Neural progenitor cell (in vitro differentiated cells): ENCODE results near the gene MT1A. TPM values are rescaled to one million over a fixed set of nuclear protein-coding genes. Genes with fewer than 3 reads are reported as not detected.
A peak's percentile ranks its signal among the peaks of the same experiment; 100 is the strongest.

Experiments used
- DNase-seq: peaks from one replicate; pipeline ENCODE4 v3.0.0-alpha.2; 2016; ENCODE audit warnings: low spot score
- H2AFZ ChIP-seq: fragments of 200-600 bp; sonication (generic); replicated peaks from 2 replicates; pipeline ENCODE4 v1.6.1; 2016; ENCODE audit warnings: antibody characterized with exemption
- H3F3A ChIP-seq: fragments of 200-600 bp; sonication (generic); 2 replicates; pipeline ENCODE4 v1.6.1; 2016; ENCODE audit warnings: antibody characterized with exemption, low read depth
- H3K27ac ChIP-seq: fragments of 200-600 bp; sonication (generic); 2 replicates; pipeline ENCODE4 v1.5.1; 2016; ENCODE audit warnings: mild to moderate bottlenecking
- H3K27me3 ChIP-seq: fragments of 200-600 bp; sonication (generic); 2 replicates; pipeline ENCODE4 v1.6.1; 2016; ENCODE audit warnings: mild to moderate bottlenecking, moderate library complexity
- H3K36me3 ChIP-seq: fragments of 200-600 bp; sonication (generic); 2 replicates; pipeline ENCODE4 v1.5.1; 2016
- H3K4me1 ChIP-seq: fragments of 200-600 bp; sonication (generic); 2 replicates; pipeline ENCODE4 v1.6.1; 2016; ENCODE audit warnings: mixed run types
- H3K4me2 ChIP-seq: fragments of 200-600 bp; sonication (generic); 2 replicates; pipeline ENCODE4 v1.6.1; 2016
- H3K4me3 ChIP-seq: fragments of 200-600 bp; sonication (generic); 2 replicates; pipeline ENCODE4 v1.5.1; 2016
- H3K79me2 ChIP-seq: fragments of 200-600 bp; sonication (generic); 2 replicates; pipeline ENCODE4 v1.6.1; 2016; ENCODE audit warnings: low read depth
- H3K9ac ChIP-seq: fragments of 200-600 bp; sonication (generic); 2 replicates; pipeline ENCODE4 v1.6.1; 2016
- H3K9me3 ChIP-seq: fragments of 200-600 bp; sonication (generic); 2 replicates; pipeline ENCODE4 v1.5.1; 2016; ENCODE audit warnings: low read depth
- H4K20me1 ChIP-seq: fragments of 200-600 bp; sonication (generic); 2 replicates; pipeline ENCODE4 v1.6.1; 2016; ENCODE audit warnings: low read depth
- H3K27ac Mint-ChIP-seq: 3 replicates; pipeline ENCODE4 v1.8.0; 2021; ENCODE audit warnings: mixed read lengths
- H3K27me3 Mint-ChIP-seq: 2 replicates; pipeline ENCODE4 v1.8.0; 2022; ENCODE audit warnings: low read depth, mild to moderate bottlenecking, inconsistent platforms, moderate library complexity, mixed read lengths; ENCODE audit not compliant: insufficient read depth
- H3K36me3 Mint-ChIP-seq: 3 replicates; pipeline ENCODE4 v1.8.0; 2021; ENCODE audit warnings: mixed read lengths
- H3K4me1 Mint-ChIP-seq: 3 replicates; pipeline ENCODE4 v1.8.0; 2021; ENCODE audit warnings: mixed read lengths
- H3K4me3 Mint-ChIP-seq: 3 replicates; pipeline ENCODE4 v1.8.0; 2021; ENCODE audit warnings: mild to moderate bottlenecking, moderate library complexity, mixed read lengths
- H3K9me3 Mint-ChIP-seq: 3 replicates; pipeline ENCODE4 v1.8.0; 2020; ENCODE audit warnings: mixed read lengths
- CTCF ChIP-seq: fragments of 200-600 bp; sonication (generic); IDR thresholded peaks from 2 replicates; pipeline ENCODE4 v1.5.1; 2017; ENCODE audit warnings: antibody characterized with exemption, mild to moderate bottlenecking
- EZH2 ChIP-seq: fragments of 200-600 bp; sonication (generic); IDR thresholded peaks from 2 replicates; pipeline ENCODE4 v1.6.1; 2017; ENCODE audit warnings: antibody characterized with exemption, mild to moderate bottlenecking, moderate library complexity
- EZH2phosphoT487 ChIP-seq: fragments of 200-600 bp; sonication (generic); IDR thresholded peaks from 2 replicates; pipeline ENCODE4 v1.6.1; 2017; ENCODE audit warnings: antibody characterized with exemption
- total RNA-seq: library from RNA; depleted of rRNA; stranded (reverse); fragments of >200 nt; gene quantifications from 2 replicates; pipeline ENCODE4 v1.2.3, GENCODE V29; 2015; ENCODE audit warnings: low replicate concordance

MT1A gene
- total RNA-seq, 1 donor from 2014 or later: not detected

GRCh38 chr16:56600398-56600999 lies 38.0 kb upstream of the MT1A start:
- Mint-ChIP-seq H3K36me3 (no peaks in the 10 kb centered on the region), H3K27ac (no peak overlapping the region), H3K4me1 (peaks cover 3% of the 10 kb centered on the region), H3K9me3 (no peaks in the 10 kb centered on the region), H3K4me3 (no peak overlapping the region), H3K27me3 (peaks cover 4% of the 10 kb centered on the region)
- TF ChIP-seq EZH2: no peak
- no peak for TF ChIP-seq EZH2phosphoT487
- TF ChIP-seq CTCF: peak; percentile 76
- no peaks in the 10 kb centered on the region for H3K4me1 ChIP-seq
- H2AFZ ChIP-seq: no peak overlapping the region
- DNase-seq: peak; percentile 61
- peaks cover 3% of the 10 kb centered on the region for H4K20me1 ChIP-seq
- H3K27me3 ChIP-seq: peaks cover 59% of the 10 kb centered on the region
- H3K4me2 ChIP-seq: no peak overlapping the region
- H3K36me3 ChIP-seq: no peaks in the 10 kb centered on the region
- peaks cover 4% of the 10 kb centered on the region for H3F3A ChIP-seq
- H3K79me2 ChIP-seq: no peaks in the 10 kb centered on the region
- no peak overlapping the region for H3K4me3 ChIP-seq
- H3K9ac ChIP-seq: no peak overlapping the region
- H3K27ac ChIP-seq: no peak overlapping the region
- H3K9me3 ChIP-seq: no peaks in the 10 kb centered on the region

DNA sequence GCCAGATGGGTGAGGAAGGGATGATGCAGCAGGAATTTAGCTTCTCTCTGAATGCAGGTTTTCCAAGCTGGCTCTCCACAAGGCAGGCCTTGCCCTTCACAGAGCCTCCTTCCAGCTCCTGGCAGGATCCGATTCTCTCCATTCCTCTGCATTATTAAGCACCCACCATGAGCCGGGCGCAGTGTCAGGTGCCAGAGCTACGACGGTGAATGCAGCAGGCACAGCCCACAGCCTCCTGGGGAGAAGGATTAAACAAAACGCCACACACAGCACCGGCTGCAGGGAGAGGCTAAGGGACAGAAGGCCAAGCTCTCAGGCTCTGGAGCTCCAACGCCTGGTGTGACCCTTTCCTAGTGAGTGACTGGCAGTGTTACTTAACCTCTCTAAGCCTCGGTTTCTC lies 37.1 kb upstream of the MT1A start:
- H2AFZ ChIP-seq: no peak overlapping the region
- H3K9ac ChIP-seq: no peak overlapping the region
- no peak for TF ChIP-seq EZH2phosphoT487
- no peak overlapping the region for H3K4me3 ChIP-seq
- H3K4me1 ChIP-seq: no peaks in the 10 kb centered on the region
- H3K27me3 ChIP-seq: peaks cover 59% of the 10 kb centered on the region
- H3K9me3 ChIP-seq: no peaks in the 10 kb centered on the region
- no peaks in the 10 kb centered on the region for H3K36me3 ChIP-seq
- H3F3A ChIP-seq: peaks cover 4% of the 10 kb centered on the region
- H3K27ac ChIP-seq: no peak overlapping the region
- peaks cover 3% of the 10 kb centered on the region for H4K20me1 ChIP-seq
- Mint-ChIP-seq H3K27me3 (peaks cover 4% of the 10 kb centered on the region), H3K36me3 (no peaks in the 10 kb centered on the region), H3K4me3 (no peak overlapping the region), H3K27ac (no peak overlapping the region), H3K9me3 (no peaks in the 10 kb centered on the region), H3K4me1 (peaks cover 3% of the 10 kb centered on the region)
- peak; percentile 45 for DNase-seq
- no peak overlapping the region for H3K4me2 ChIP-seq
- H3K79me2 ChIP-seq: no peaks in the 10 kb centered on the region

GRCh38 chr16:56603589-56603988 lies 34.9 kb upstream of the MT1A start:
- H3K27ac Mint-ChIP-seq: no peak overlapping the region
- Histone ChIP-seq H3K36me3 (no peaks in the 10 kb centered on the region), H3F3A (peaks cover 16% of the 10 kb centered on the region), H3K4me3 (no peak overlapping the region), H3K27ac (no peak overlapping the region), H3K9me3 (no peaks in the 10 kb centered on the region), H2AFZ (no peak overlapping the region), H3K4me2 (no peak overlapping the region), H3K27me3 (peaks cover 75% of the 10 kb centered on the region), H3K79me2 (no peaks in the 10 kb centered on the region), H3K4me1 (peaks cover 1% of the 10 kb centered on the region), H3K9ac (no peak overlapping the region), H4K20me1 (peaks cover 8% of the 10 kb centered on the region)
- peaks cover 11% of the 10 kb centered on the region for H3K4me1 Mint-ChIP-seq
- H3K27me3 Mint-ChIP-seq: peaks cover 7% of the 10 kb centered on the region
- H3K9me3 Mint-ChIP-seq: no peaks in the 10 kb centered on the region
- H3K4me3 Mint-ChIP-seq: no peak overlapping the region
- TF ChIP-seq EZH2phosphoT487 (no peak), CTCF (peak; percentile 43)
- peak; percentile 54 for DNase-seq
- H3K36me3 Mint-ChIP-seq: no peaks in the 10 kb centered on the region

DNA sequence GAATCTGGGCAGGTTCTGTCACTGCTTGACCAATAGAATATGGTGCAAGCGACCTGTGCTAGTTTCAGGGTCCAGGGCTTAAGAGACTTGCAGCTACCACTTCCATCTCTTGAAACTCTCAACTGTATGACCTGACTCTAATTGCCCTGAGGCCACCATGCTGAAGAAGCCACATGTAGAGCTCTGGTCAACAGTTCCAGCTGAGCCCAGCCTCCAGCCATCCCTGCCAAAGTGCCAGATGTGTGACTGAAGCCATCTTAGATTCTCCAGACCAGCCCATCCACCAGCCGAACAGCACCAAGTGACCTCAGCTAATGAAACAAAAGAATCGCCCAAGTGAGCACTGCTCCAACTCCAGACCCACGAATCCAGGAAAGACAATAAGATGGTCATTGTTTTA lies 33.5 kb upstream of the MT1A start:
- Histone ChIP-seq H3K4me1 (peaks cover 15% of the 10 kb centered on the region), H3K4me3 (no peak overlapping the region), H3K27ac (no peak overlapping the region), H3K9ac (no peak overlapping the region), H3K27me3 (peaks cover 89% of the 10 kb centered on the region), H3K36me3 (no peaks in the 10 kb centered on the region), H2AFZ (no peak overlapping the region), H3K4me2 (no peak overlapping the region), H3F3A (peaks cover 28% of the 10 kb centered on the region), H3K9me3 (no peaks in the 10 kb centered on the region), H3K79me2 (no peaks in the 10 kb centered on the region), H4K20me1 (peaks cover 19% of the 10 kb centered on the region)
- Mint-ChIP-seq H3K4me1 (peaks cover 24% of the 10 kb centered on the region), H3K27ac (no peak overlapping the region), H3K4me3 (no peak overlapping the region), H3K27me3 (peaks cover 10% of the 10 kb centered on the region), H3K9me3 (no peaks in the 10 kb centered on the region), H3K36me3 (no peaks in the 10 kb centered on the region)
- TF ChIP-seq CTCF (no peak), EZH2 (no peak), EZH2phosphoT487 (no peak)
- DNase-seq: no peak
